Left colon (tissue), 2 donors: Measurements from ENCODE around the gene SNX17. TPM values are rescaled to one million over a fixed set of nuclear protein-coding genes. Genes with fewer than 3 reads are reported as not detected.
"Not testable (repeated sequence)": the region's sequence is repeated elsewhere in the genome, so short reads cannot be mapped to it uniquely, and the experiment has no call there.

Source experiments
- ATAC-seq: fragments of 200-7000 bp; cut with Tn5 transposase; one replicate; pipeline ENCODE4 v1.9.1; 2020; ENCODE audit warnings: mild to moderate bottlenecking, moderate library complexity
- DNase-seq, 2 donors: peaks; one replicate each; pipeline ENCODE4 v3.0.0-alpha.2; 2020
- intact Hi-C, 2 donors: fragments of 100-400 bp; cut with DNase I in 1 of 2; cut with micrococcal nuclease in 1 of 2; formaldehyde crosslinking; loops; one replicate each; pipeline versions ENCODE4 v1.11.2 to v1.14.0; 2022; cut with DNase I, micrococcal nuclease
- long read RNA-seq: library from polyadenylated mRNA; unstranded; transcript quantifications from one replicate; pipeline ENCODE4 v2.0.0, GENCODE V29; 2021
- total RNA-seq, 2 donors: library from RNA; stranded (reverse); fragmentation: NEBNext Ultra II Directional; extraction: Animal tissue kit (Norgen Biotek cat#: 25700); gene quantifications; one replicate each; pipeline ENCODE4 v1.2.1, GENCODE V29; 2021
- donor health status: DM: no; HTN: no; CAD: no.
- donor health status: DM: yes; HTN: yes; CAD: no.

Gene SNX17, protein sequence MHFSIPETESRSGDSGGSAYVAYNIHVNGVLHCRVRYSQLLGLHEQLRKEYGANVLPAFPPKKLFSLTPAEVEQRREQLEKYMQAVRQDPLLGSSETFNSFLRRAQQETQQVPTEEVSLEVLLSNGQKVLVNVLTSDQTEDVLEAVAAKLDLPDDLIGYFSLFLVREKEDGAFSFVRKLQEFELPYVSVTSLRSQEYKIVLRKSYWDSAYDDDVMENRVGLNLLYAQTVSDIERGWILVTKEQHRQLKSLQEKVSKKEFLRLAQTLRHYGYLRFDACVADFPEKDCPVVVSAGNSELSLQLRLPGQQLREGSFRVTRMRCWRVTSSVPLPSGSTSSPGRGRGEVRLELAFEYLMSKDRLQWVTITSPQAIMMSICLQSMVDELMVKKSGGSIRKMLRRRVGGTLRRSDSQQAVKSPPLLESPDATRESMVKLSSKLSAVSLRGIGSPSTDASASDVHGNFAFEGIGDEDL
- 10 to 100 TPM; 85.2 to 85.5 TPM for total RNA-seq
- long read RNA-seq, transcript SNX17-201 (15 exons, 2,044 nt) = major isoform, 408 of 455 reads
- long read RNA-seq, partial matches to known transcripts = 23 of 455 reads
- long read RNA-seq, other reads (novel, unspliced or antisense) = 22 of 455 reads

DNA sequence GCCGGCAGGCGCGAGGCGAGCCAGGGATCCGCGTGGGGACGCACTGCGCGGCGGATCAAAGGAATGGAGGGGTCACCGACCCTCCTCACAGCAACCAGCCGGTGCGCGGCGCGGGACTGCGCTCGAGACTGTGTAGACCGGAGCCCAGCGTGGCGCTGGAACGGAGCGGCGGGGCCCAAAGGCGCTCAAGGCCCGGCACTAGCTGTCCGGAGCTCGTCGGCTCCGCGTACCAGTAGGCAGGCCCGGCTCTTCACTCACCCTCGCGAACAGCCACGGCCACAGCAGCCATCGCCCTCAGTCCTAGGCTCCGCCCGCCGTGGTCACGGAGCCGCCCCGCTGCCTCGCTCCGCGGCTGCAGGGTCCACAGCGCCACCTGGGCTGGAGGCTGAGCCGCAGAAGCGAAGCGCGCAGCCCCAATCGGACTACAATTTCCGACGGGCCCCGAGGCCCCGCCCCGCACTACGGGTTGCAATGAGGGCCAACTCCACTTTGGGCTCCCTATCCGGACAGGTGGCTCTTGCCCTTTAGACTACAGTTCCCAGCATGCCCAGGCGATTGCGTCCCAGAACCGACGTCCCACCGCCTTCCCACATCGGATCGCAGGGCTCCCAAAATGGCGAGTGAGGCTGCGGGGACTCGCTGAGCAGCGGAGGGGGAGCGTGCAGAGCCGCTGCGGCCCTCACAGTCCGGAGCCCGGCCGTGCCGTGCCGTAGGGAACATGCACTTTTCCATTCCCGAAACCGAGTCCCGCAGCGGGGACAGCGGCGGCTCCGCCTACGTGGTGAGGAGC lies at the start of gene SNX17, which contains the start of gene EIF2B4:
Gene SNX17, plus strand, starts transcription at position 591 of the 790 bp plus-strand sequence. Its CDS starts 128 bp downstream, at position 719.
Gene EIF2B4, minus strand, starts transcription at position 313 of the 790 bp plus-strand sequence. Its CDS starts 24 bp downstream, at position 289.
- DNase-seq (peak; percentile 99), ATAC-seq (peak; percentile 87)
- intact Hi-C loops = no loop called here

DNA sequence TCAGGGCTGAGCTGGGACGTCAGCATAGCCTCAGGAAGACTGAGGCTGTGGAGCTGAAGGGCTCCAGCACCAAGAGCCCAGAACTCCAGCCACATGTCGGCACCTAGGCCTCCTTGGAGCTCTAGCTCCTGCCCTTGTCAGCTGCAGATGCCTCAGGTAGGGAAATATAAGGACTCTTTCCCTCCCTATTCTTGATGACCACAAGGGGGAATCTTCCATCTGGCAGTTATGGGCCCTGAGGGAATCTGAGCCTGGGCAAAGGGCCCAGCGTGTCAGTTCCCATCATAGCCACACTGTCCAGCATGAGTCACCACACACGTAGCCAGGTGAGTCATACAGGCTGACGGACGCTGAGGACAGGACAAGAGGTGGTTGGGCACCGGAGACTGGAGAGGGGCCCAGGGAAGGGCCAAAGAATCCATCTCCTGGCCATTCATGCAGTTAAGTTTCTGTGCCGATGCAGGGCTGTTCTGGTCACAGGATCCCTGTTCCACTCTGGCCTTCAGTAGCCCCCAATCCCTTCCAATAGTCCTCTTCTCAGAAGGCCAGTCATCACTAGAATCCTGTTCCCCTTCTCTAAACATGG lies 49.4 kb upstream of the SNX17 start:
- peak; percentile 45 to 76 for DNase-seq
- intact Hi-C loops = no loop called here
- peak; percentile 67 for ATAC-seq

DNA sequence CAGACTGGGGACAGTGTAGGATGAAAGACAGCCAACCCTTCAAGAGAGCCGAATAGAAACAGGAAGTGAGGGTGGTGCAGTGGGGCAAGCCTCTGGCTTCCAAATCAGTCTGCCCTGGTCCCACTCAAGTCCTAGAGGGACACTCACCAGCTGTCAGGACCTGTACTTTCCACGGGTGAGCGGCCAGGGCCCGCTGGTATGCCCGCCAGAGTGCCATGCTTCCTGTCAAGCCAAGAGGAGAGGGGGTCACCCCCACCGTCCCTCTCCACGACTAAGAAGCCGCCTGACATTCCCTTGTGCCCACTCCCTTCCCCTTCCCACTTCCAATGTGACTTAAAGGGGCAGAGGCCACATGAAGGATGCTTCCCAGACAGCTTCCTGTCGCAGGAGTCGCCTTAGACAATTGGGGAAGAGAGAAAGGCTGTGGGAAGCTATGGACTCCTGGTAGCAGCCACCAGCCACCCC lies 48.1 kb upstream of the SNX17 start:
- ATAC-seq (peak; percentile 16), DNase-seq (peak in 1 of 2 donors; percentile 28)
- intact Hi-C loops = no loop called here

DNA sequence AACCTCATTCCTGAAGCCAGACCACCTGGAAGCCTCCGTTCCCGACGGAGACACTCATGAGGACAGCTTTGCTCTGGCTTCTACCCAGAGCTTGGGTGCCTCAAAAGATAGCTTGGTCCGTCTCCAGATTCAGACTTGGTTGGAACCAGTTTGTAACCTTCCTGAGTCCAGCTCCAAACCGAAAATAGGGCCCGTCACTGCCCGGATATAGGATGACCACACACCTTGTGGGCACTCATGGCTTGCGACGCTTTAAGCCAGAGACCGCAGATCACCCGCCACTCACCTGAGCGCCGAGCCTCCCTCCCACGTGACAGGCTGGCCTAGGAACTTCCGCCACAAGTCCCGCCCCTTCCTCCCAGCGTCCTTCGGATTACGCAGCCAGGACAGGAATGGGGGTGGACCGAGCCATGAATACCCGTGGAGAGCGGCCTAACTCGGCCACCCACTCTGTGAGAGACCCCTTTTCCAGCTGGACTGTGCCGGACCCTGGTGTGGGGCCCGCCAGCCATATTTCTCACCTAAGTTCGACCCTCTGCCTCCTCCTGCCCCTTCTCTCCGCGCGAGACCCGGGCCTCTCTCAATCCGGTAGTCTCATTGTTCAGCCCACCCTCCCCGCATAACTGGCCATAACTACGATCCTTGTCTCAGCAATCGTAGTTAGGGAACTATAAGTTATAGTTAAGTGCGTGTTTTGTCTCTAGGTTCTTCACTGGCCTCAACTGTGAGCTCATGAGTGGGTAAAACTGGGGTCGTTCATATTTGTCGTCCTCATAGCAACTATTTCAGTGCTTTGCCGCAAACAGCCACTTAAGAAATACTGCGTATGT lies 47.4 kb upstream of the SNX17 start, which contains the start of gene MPV17:
Gene MPV17, minus strand, starts transcription at position 332 of the 830 bp plus-strand sequence. CDS start 580 bp downstream, outside the sequence.
- ATAC-seq (peak; percentile 96), DNase-seq (peak; percentile 95 to 96)
- intact Hi-C loops = no loop called here

DNA sequence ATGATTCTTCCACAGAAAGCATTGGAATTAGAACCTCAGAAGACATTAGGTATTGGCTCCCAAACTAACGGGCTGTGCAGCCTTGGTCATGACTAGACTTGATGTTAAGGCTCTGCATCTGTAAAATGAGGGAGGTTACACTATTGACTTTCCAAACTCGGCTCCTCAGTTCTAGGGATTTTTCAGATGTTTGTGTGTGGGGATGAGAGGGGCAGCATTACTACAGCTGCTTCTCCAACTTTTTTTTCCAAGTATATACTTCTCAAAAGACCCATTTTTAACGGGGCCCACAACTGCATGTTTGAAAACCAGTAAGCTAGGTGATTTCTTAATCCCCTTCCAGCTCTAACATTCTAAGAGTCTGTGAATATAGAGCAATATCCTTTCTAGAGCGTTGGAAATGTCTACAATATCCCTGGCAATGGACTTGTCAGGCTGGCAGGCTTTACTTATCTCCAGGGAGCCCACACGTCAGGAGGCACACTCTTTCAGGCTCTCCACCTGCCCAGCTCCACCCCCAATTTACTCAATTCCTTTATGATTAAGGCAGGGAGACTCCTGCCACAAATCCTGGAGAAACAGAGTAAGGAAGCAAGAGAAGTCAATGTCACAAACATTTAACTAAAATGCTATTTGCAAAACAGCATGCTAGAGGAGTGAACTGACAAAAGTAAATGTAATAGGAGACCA lies 46.7 kb upstream of the SNX17 start:
- DNase-seq (no peak), ATAC-seq (peak; percentile 20)
- intact Hi-C loops = no loop called here

DNA sequence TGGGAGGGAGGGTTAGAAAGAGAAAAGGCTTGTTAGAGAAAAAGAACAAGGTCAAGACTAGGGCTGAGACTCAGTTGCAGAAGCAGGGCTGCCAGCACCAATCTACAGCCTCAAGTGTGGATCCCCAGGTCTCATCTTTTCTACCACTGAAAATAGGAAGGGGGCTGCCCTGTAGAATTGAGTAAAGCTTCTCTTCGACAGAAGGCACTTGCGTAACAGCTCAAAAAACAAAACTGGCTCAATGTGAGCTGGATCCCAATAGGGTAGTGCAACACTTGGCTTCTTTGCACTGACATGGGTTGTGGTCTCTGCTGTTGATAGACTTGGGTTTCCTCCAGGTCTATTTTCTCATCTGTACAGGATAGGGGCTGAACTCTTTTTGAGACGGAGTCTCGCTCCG lies 45.7 kb upstream of the SNX17 start:
- ATAC-seq = no peak
- intact Hi-C loops = no loop called here

DNA sequence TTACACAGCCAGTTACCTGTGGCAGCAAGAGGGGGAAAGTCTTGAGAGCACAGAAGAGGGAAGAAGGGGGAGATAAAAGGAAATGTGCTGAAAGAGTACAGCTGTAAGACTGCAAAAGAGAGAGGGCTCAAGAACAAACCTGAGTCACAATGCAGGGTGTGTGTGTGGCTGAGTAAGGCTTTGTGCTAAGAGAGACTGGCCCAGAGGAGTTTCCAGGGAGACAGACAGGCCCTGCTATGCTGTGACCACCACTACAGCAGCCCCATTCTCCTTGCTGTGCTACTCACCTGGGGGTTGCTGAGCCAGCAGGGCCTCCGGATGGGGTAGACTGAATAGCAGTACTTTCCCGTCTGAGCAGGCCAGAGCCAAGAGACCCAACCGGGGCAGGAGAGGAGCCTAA lies 35.1 kb upstream of the SNX17 start:
- no peak for DNase-seq
- intact Hi-C loops = no loop called here
- no peak for ATAC-seq

More for the DNA sequence above, 45.7 kb upstream of the SNX17 start:
- no peak for DNase-seq

DNA sequence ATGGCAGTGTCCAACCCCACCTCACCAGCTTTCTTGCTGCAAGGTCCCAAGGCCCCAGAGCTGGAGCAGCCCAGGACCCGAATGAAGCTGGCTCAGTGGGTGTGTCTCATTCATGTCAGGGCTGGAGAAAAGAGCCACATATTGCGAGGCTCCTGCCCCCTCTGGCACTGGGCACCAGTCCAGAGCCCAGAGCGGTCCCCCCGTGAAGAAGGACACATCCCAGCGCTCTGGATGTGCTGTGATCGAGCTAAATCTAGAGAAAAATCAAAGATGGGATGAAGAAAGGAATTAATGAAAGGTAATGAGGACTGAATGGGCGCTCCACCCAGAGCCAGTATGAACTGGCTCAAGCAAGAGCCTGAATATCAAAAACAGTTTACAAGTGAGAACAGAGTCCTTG lies 34.2 kb upstream of the SNX17 start:
- no peak for ATAC-seq
- intact Hi-C loops = no loop called here
- no peak for DNase-seq

DNA sequence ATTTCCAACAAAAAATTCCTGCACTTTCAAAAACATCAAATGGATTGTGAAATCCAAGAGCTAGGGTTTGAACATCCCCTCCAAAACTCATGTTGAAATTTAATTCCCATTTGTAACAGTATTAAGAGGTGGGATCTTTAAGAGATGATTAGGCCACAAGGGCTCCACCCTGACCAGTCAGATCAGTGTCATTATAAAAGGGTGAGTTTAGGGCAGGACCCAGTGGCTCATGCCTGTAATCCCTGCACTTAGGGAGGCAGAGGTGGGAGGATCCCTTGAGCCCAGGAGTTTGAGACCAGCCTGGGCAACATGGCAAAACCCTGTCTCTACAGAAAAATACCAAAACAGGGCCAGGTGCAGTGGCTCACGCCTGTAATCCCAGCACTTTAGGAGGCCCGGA lies 22.8 kb upstream of the SNX17 start:
- DNase-seq = no peak

DNA sequence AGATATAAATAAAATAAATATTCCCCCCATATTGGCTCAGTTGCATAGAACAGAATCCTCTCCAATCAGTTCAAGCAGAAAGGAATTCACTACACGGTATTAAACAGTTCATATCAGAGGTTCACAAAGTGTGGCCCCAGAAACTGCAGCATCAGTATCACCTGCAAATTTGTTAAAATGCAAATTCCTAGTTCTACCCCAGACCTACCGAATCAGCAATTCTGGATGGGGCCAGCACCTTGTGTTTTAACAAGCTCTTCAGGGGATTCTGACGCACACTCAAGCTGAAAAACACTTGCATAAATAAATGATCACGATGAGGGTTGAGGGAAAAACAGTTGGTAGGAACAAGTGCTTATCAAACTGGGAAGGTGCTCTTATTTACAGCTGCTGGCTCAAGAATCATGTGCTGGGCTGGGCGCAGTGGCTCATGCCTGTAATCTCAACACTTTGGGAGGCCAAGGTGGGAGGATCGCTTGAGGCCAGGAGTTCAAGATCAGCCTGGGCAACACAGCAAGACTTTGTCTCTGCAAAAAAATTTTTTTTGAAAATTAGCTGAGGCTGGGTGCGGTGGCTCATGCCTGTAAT lies 20.2 kb upstream of the SNX17 start:
- DNase-seq (no peak), ATAC-seq (no peak)
- intact Hi-C loops = no loop called here

More for the DNA sequence above, 22.8 kb upstream of the SNX17 start:
- ATAC-seq = no peak
- intact Hi-C loops = no loop called here

DNA sequence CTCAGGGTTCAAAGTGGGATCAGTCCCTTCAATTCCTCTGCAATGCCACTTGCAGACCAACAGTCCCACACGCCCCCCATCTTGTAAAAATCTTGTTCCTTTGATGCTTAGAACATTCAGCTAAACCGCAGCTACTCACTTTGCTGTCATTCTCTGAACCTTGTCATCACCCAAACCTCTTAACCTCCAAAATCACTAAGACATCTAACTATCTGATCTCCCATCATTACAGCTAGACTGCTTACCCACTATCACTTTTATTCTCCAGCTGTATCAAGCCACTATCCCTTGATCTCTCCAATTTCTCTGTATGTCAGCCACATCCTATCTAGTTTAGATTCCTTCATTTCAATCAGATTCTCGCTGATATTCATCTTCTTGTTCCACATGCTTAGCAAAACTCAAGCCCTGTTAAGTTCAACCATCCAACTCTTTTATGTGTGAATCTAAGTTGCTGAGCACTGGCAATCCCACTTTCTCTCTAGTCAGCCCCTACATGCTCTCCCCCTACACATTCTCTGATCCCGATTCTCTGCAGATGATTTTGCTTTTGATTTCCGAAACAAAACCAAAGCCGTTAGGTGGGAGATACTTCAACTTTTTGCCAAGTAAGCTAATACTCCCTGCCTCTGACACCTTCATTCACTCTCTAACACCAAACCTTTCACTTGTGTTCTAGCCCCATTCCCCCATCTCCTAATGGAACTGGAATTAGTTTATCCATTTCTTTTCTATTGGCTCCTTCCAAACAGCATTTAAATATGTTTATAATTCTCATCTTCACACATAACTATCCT lies 18.4 kb upstream of the SNX17 start:
- no peak for DNase-seq
- no peak for ATAC-seq
- intact Hi-C loops = no loop called here

DNA sequence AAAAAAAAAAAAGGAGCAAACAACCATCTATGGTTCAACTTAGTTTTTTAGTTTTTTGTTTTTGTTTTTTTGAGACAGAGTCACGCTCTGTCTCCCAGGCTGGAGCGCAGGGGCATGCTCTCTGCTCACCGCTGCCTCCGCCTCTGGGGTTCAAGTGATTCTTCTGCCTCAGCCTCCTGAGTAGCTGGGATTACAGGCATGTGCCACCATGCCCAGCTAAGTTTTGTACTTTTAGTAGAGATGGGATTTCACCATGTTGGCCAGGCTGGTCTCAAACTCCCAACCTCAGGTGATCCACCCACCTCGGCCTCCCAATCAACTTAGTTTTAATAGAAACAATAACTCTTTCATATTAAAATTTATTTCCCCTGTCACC lies 17.0 kb upstream of the SNX17 start:
- ATAC-seq, DNase-seq, intact Hi-C loops: not testable (repeated sequence)

DNA sequence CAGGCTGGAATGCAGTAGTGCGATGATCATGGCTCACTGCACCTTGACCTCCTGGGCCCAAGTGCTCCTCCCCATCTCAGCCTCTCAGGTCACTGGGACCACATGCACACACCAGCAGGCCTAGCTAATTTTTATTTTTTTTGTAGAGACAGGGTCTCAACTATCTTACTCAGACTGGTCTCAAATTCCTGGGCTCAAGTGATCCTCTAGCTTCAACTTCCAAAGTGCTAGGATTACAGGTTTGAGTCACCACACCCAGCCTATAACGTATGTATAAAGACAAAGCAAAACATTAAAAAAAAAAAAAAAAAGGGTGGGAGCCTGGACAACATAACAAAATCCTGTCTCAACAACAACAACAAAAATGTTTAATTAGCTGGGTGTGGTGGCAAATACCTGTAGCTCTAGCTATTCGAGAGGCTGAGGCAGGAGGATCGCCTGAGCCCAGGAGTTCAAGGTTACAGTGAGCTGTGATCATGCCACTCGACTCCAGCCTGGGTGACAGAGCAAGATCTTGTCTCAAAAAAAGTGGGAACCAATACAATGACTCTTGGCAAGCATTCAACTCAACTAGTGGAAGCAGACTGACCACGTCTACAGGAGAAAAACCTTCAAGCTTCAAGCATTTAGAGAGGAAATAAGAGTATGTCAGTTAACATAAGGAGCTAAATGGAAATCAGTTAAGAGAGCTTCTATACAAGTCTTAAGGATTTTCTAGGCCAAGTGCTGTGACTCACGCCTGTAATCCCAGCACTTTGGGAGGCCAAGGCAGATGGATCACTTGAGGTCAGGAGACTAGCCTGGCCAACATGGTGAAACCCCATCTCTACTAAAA lies 16.4 kb upstream of the SNX17 start:
- intact Hi-C loops = no loop called here
- no peak for DNase-seq

DNA sequence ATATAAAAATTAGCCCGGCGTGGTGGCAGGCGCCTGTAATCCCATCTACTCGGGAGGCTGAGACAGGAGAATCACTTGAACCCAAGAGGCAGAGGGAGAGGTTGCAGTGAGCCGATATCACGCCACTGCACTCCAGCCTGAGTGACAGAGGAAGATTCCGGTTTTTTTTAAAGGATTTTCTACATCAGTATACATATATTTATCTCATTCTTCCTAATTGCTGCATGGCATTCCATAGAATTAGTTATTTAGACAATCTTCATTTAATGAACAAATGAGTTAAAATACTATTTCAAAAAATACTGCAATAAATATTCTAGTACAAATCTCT lies 15.9 kb upstream of the SNX17 start:
- DNase-seq (no peak), ATAC-seq (no peak)
- intact Hi-C loops = no loop called here

More for the DNA sequence above, 16.4 kb upstream of the SNX17 start:
- no peak for ATAC-seq

DNA sequence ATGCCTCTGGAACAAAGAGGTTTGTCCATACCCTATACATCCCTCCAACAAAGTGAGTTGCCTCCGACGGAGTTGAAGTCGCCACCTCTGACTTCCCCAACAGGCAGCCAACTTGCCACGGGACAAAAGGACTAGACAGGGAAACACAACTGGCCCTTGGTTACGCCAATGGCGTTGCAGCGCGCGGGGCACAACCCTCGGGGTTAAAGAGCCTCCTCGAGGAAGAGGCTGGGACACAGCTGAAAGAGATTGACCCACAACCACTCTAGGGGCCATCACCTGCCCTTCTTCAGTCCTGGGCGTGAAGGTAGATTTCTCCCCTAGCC lies 14.4 kb upstream of the SNX17 start:
- peak; percentile 76 to 77 for DNase-seq
- intact Hi-C loops = no loop called here
- peak; percentile 61 for ATAC-seq
